Transverse colon (tissue), 4 donors: ENCODE measurements around the gene FAM171A2. TPM values are rescaled to one million over a fixed set of nuclear protein-coding genes. Genes with fewer than 3 reads are reported as not detected.

Experiments used
- DNase-seq: peaks from one replicate; pipeline ENCODE4 v3.0.0-alpha.2; 2019
- H3K27ac ChIP-seq, 4 donors: fragments of 200-600 bp; sonication (generic); 2 replicates each; pipeline ENCODE4 v1.5.1; 2016 to 2018; ENCODE audit warnings: inconsistent platforms in 4 of 4
- H3K27me3 ChIP-seq: fragments of 200-600 bp; sonication (generic); 2 replicates; pipeline ENCODE4 v1.5.1; 2017; ENCODE audit warnings: inconsistent platforms
- H3K36me3 ChIP-seq, 4 donors: fragments of 200-600 bp; sonication (generic); 2 replicates each; pipeline ENCODE4 v1.5.1; 2017 to 2019; ENCODE audit warnings: inconsistent platforms in 4 of 4
- H3K4me1 ChIP-seq, 4 donors: fragments of 200-600 bp; sonication (generic); 2 replicates each; pipeline ENCODE4 v1.5.1; 2017 to 2020; ENCODE audit warnings: inconsistent platforms in 4 of 4
- H3K4me3 ChIP-seq, 4 donors: fragments of 200-600 bp; sonication (generic); 1 replicate in 1 of 4; 2 replicates in 3 of 4; pipeline versions ENCODE4 v1.5.1 to v1.6.1; 2017 to 2019; ENCODE audit warnings: inconsistent platforms in 4 of 4
- H3K9me3 ChIP-seq, 2 donors: fragments of 200-600 bp; sonication (generic); 2 replicates each; pipeline ENCODE4 v1.5.1; 2017 to 2019; ENCODE audit warnings: inconsistent platforms in 2 of 2
- EP300 ChIP-seq: sonication (generic); formaldehyde crosslinking; IDR thresholded peaks from one replicate; pipeline ENCODE4 v1.6.1; 2017; ENCODE audit warnings: antibody characterized with exemption, low read depth
- POLR2A ChIP-seq: fragments of 450-650 bp; IDR thresholded peaks from one replicate; pipeline ENCODE4 v1.6.1; 2016; ENCODE audit warnings: antibody characterized with exemption, mild to moderate bottlenecking, moderate library complexity
- POLR2AphosphoS5 ChIP-seq, 3 donors: sonication (generic); formaldehyde crosslinking; IDR thresholded peaks; one replicate each; pipeline ENCODE4 v1.6.1; 2016; ENCODE audit warnings: antibody characterized with exemption in 3 of 3
- WGBS, 2 donors: methylation state at CpG; one replicate each; pipeline ENCODE4 v1.1.5; 2018; ENCODE audit warnings: low coverage in 1 of 2; 5-methylcytosine and 5-hydroxymethylcytosine counted together
- in situ Hi-C, 4 donors: fragments of 200-750 bp; cut with MboI; loops; one replicate each; pipeline versions ENCODE4 v1.15.0 to v1.15.1; 2017; ENCODE audit warnings: low sequenced_read_pairs in 3 of 4, low pct_ligation_motif_present in 1 of 4, low pct_unique_long_range_greater_than_20kb in 1 of 4
- intact Hi-C: fragments of 100-400 bp; cut with DNase I; formaldehyde crosslinking; loops from one replicate; pipeline ENCODE4 v1.15.1; 2023; ENCODE audit warnings: low total_unique reads
- total RNA-seq, 4 donors: library from RNA; depleted of rRNA; stranded (reverse); fragments of >200 nt; gene quantifications; one replicate each; pipeline ENCODE4 v1.1.0, GENCODE V29; 2016
- TF ChIP-seq, protein P1 (sequence below), 5 experiments: fragments of 200-600 bp in 3 of 5; fragments of 450-650 bp in 2 of 5; sonication (generic) in 3 of 5; IDR thresholded peaks; 1 replicate in 2 of 5; 2 replicates in 3 of 5; pipeline ENCODE4 v1.5.1; 2016 to 2017; ENCODE audit warnings: antibody characterized with exemption in 5 of 5, inconsistent platforms in 3 of 5, mild to moderate bottlenecking in 2 of 5, moderate library complexity in 1 of 5

Gene FAM171A2
- total RNA-seq, 4 donors from 2014 or later: 0.14 to 7.9 (median 0.95) TPM; not detected in 1

DNA sequence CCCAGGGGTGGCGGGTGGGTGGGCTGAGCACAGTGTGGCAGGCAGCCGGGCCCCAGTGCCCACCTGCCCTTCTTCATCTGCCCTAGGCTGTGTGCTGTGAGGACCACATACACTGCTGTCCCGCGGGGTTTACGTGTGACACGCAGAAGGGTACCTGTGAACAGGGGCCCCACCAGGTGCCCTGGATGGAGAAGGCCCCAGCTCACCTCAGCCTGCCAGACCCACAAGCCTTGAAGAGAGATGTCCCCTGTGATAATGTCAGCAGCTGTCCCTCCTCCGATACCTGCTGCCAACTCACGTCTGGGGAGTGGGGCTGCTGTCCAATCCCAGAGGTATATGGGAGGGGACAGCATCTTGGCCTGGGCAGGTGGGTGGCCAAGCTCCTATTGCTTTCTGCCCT lies 12.2 kb downstream of the FAM171A2 start:
- Histone ChIP-seq H3K27ac (no peak overlapping the region), H3K9me3 (no peaks in the 10 kb centered on the region), H3K4me3 (no peak overlapping the region), H3K36me3 (peaks cover 0 to 9% (median 0%) of the 10 kb centered on the region in 4 donors), H3K27me3 (peaks cover 6% of the 10 kb centered on the region), H3K4me1 (peaks cover 0 to 12% (median 9%) of the 10 kb centered on the region in 4 donors)
- intact Hi-C loops: no loop called here
- no peak for TF ChIP-seq POLR2AphosphoS5 (IDR thresholded peaks at IDR 0.05)
- TF ChIP-seq EP300: no peak
- TF ChIP-seq, protein P1, sequence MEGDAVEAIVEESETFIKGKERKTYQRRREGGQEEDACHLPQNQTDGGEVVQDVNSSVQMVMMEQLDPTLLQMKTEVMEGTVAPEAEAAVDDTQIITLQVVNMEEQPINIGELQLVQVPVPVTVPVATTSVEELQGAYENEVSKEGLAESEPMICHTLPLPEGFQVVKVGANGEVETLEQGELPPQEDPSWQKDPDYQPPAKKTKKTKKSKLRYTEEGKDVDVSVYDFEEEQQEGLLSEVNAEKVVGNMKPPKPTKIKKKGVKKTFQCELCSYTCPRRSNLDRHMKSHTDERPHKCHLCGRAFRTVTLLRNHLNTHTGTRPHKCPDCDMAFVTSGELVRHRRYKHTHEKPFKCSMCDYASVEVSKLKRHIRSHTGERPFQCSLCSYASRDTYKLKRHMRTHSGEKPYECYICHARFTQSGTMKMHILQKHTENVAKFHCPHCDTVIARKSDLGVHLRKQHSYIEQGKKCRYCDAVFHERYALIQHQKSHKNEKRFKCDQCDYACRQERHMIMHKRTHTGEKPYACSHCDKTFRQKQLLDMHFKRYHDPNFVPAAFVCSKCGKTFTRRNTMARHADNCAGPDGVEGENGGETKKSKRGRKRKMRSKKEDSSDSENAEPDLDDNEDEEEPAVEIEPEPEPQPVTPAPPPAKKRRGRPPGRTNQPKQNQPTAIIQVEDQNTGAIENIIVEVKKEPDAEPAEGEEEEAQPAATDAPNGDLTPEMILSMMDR (IDR thresholded peaks at IDR 0.05): no peak
- no peak for TF ChIP-seq POLR2A
- in situ Hi-C loops: no loop called here
- no peak for DNase-seq
- WGBS, 2 donors: 78% methylated on average over 7 of the region's 8 CpGs; no CpG with 5 or more reads in 1 of the 2 donors

DNA sequence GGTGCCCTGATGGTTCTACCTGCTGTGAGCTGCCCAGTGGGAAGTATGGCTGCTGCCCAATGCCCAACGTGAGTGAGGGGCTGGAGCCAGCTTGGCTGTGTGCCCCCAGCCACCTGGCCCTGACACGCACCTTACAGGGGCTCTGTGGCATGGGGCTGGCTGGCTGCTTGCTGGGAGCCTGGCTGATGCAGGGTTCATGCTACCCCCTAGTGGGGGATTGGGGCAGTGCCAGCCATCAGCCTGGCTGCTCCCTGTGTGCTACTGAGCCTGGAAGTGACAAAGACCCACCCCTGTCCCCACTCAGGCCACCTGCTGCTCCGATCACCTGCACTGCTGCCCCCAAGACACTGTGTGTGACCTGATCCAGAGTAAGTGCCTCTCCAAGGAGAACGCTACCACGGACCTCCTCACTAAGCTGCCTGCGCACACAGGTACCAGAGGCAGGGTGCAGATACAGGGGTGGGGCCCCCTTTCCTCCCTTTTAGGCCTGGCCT lies 12.9 kb downstream of the FAM171A2 start:
- H3K36me3 ChIP-seq: peaks cover 0 to 9% (median 0%) of the 10 kb centered on the region in 4 donors
- DNase-seq: peak; percentile 71
- H3K4me3 ChIP-seq: no peak overlapping the region
- intact Hi-C loops: no loop called here
- in situ Hi-C loops: no loop called here
- H3K4me1 ChIP-seq: peaks cover 5 to 18% (median 15%) of the 10 kb centered on the region in 4 donors
- 78% methylated on average over 5 of the region's 6 CpGs; no CpG with 5 or more reads in 1 of the 2 donors for WGBS, 2 donors
- peaks cover 6% of the 10 kb centered on the region for H3K27me3 ChIP-seq
- H3K27ac ChIP-seq: no peak overlapping the region
- no peaks in the 10 kb centered on the region for H3K9me3 ChIP-seq
- no peak for TF ChIP-seq POLR2A
- no peak for TF ChIP-seq POLR2AphosphoS5 (IDR thresholded peaks at IDR 0.05)
- TF ChIP-seq, protein P1 (IDR thresholded peaks at IDR 0.05): peak; percentile 61 to 80 (median 76)
- TF ChIP-seq EP300: no peak

DNA sequence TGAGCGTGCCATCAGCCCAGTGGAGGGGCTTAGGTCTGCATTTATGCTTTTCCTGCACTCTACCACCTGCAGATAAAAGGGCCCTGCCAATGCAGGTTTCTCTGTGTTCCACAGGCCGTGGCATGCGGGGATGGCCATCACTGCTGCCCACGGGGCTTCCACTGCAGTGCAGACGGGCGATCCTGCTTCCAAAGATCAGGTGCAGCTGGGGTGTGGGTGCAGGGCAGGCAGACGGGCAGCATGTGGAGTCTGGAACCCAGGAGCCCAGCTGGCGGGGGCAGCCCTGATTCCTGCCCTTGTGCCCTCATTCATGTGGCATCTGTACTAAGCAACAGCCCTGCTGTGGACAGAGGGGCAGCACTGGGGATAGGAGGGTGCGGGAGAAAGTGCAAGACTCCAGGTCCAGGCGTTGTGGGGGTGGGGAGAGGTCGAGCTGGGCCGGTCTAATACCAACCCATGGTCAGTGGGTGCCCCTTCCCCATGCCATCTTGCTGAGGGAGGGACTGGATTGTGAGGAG lies 14.0 kb downstream of the FAM171A2 start:
- H3K27me3 ChIP-seq: peaks cover under 1% of the 10 kb centered on the region
- no peak for DNase-seq
- peaks cover 0 to 9% (median 0%) of the 10 kb centered on the region in 4 donors for H3K36me3 ChIP-seq
- no peak overlapping the region for H3K4me3 ChIP-seq
- H3K9me3 ChIP-seq: no peaks in the 10 kb centered on the region
- in situ Hi-C loops: no loop called here
- WGBS, 2 donors: 91% methylated on average over 11 of the region's 12 CpGs; no CpG with 5 or more reads in 1 of the 2 donors
- intact Hi-C loops: no loop called here
- TF ChIP-seq POLR2AphosphoS5 (IDR thresholded peaks at IDR 0.05): no peak
- no peak overlapping the region for H3K27ac ChIP-seq
- H3K4me1 ChIP-seq: peaks cover 7 to 22% (median 19%) of the 10 kb centered on the region in 4 donors

DNA sequence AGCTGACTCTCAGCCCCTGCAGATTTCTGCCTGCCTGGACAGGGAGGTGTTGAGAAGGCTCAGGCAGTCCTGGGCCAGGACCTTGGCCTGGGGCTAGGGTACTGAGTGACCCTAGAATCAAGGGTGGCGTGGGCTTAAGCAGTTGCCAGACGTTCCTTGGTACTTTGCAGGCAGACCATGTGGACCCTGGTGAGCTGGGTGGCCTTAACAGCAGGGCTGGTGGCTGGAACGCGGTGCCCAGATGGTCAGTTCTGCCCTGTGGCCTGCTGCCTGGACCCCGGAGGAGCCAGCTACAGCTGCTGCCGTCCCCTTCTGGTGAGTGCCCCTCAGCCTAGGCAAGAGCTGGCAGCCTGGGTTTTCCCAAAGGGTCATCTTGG lies 14.7 kb downstream of the FAM171A2 start:
- in situ Hi-C loops (no loop called here), intact Hi-C loops (no loop called here)
- WGBS, 2 donors: 89% methylated on average over 4 of the region's 6 CpGs; no CpG with 5 or more reads in 1 of the 2 donors

More for the DNA sequence above, 14.7 kb downstream of the FAM171A2 start:
- TF ChIP-seq POLR2A: no peak
- TF ChIP-seq EP300: no peak
- no peak for TF ChIP-seq POLR2AphosphoS5 (IDR thresholded peaks at IDR 0.05)
- TF ChIP-seq, protein P1 (IDR thresholded peaks at IDR 0.05): no peak
- DNase-seq: no peak
- peaks cover 7 to 24% (median 23%) of the 10 kb centered on the region in 4 donors for H3K4me1 ChIP-seq
- H3K27me3 ChIP-seq: no peaks in the 10 kb centered on the region
- H3K27ac ChIP-seq: no peak overlapping the region
- no peaks in the 10 kb centered on the region for H3K9me3 ChIP-seq
- H3K36me3 ChIP-seq: peaks cover 0 to 9% (median 0%) of the 10 kb centered on the region in 4 donors
- H3K4me3 ChIP-seq: no peak overlapping the region
